ENCODE results near the gene TRIM51.
"Not testable (repeated sequence)": the region's sequence is repeated elsewhere in the genome, so short reads cannot be mapped to it uniquely, and the experiment has no call there.

TRIM51 gene, protein sequence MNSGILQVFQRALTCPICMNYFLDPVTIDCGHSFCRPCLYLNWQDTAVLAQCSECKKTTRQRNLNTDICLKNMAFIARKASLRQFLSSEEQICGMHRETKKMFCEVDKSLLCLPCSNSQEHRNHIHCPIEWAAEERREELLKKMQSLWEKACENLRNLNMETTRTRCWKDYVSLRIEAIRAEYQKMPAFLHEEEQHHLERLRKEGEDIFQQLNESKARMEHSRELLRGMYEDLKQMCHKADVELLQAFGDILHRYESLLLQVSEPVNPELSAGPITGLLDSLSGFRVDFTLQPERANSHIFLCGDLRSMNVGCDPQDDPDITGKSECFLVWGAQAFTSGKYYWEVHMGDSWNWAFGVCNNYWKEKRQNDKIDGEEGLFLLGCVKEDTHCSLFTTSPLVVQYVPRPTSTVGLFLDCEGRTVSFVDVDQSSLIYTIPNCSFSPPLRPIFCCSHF

DNA sequence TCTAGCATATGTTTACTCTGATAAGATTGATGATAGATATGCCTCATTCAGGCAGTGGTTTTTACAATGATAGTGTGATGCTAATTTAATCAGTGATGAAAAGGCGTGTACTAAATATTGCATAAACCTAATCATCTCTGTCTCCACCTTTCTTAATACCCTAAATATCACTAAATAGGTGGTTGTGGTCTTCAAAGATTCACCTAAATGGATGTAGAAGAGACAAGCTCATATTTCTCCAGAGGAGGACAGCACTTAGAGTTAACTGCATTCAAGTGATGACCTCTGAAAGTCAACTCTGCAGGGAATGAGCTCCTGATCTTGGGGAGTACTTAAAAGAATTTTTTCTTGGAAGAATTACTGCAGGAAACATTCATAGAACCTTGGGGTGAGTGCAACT, at the start of gene TRIM51:
Gene TRIM51 (plus strand): TSS at position 301 of the 400 bp plus-strand sequence. CDS start 2,132 bp downstream, outside the sequence.
- not testable (repeated sequence) for DNase-seq

DNA sequence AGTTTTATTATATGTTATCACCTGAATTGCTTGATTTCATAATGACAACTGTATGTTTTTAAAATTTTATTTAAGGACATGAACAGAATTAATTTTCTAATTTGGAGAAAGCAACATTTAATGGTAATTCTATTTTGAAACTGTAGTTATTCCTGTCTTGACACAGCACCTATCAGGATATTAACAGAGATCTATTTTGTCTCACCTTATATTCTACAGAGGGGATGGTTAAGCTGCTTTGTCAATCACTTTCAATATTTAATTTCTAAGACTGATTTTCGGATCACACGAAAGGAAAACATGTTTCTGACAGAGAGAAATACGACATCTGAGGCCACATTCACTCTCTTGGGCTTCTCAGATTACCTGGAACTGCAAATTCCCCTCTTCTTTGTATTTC, 44.6 kb upstream of the TRIM51 start, which contains the start of gene OR5D16:
Gene OR5D16 (plus strand): TSS at position 301 of the 400 bp plus-strand sequence. CDS start 0 bp downstream, at position 301.
- DNase-seq: no peak

DNA sequence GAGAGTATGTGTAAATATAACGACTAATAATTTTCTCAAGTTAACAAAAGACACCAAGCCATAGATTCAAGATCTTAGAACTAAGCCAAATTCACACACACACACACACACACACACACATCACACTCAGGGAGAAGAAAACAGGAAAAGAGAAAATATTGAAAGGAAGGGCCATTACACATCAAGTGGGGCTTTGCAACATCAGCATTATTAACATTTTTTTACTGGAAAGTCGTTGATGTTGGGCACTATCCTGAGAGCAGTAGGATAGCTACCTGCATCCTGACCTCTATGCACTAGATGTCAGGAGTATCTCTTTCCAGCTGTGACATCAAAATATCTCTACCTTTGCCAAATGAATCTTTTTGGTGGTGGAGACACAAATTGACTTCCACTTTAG, 35.6 kb upstream of the TRIM51 start:
- no peak for DNase-seq

DNA sequence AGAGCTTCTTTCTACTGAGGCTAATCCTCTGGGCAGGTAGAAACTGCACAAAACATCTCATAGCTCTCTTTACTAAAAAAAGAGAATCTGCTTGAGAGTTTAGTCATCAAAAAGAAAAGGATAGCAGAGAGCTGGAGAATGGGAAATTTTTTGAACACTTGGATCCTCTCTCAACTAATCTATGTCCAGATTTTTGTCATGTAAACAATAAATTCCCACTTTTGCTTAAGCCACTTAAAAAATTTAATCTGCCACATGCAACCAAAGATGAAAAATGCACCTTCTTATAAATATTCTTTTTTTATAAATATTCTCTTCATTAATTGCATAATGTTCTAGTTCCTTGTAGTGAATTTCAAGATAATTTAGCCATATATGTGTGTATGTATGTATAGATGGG, 34.1 kb upstream of the TRIM51 start:
- DNase-seq: no peak

DNA sequence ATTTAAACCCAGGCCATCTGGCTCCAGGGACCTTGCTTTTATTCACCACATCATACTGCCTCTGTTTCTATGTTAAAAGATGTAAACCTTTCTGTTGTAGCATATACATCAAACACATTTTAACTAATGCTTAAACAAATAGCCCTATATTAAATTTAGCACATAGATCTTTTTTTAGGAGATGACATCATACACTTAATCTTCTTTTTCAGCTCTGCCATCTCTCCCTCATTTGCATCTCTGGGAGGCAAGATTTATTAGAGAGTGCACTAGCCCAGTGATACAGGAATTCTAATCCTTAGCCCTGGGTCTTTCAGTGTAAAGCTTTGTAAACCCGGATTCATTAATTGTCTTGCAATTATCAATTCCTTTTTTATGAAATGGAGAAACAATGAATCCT, 31.0 kb upstream of the TRIM51 start:
- DNase-seq: no peak

DNA sequence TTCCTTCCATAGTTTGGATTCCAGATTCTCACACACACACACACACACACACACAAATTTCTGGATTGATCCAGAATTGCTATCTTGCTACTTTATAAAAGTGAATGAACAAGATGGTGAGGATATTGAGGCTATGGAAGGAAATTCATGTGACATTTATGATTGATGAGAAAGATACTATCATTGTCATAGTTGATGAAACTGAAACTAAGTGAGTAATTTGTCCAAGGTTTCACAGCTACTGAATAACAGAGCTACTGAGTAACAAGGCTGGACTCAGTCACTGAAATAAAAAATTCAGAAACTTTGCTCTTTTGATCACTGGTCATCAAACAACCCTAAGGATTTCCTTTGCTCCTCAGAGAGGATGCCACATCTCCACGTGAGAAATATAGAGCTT, 28.4 kb upstream of the TRIM51 start:
- no peak for DNase-seq

DNA sequence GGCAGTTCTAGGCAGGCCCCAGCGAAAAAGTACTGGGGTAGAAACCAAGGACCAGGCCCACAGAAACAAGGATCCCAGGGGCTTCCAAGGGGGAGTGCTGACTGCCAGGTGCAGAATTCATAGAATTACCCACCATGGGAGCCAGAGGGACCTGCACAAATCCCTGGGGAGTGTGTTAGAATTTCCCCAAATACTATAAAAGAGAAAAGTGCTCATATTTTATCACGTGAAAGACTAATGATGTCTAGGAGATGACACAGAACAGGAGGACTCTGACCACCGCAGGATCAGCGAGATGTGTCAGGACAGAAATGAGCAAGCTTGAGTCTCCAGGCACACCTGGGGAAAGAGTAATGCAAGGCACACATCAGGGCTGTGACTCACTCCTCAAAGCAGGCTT, 15.7 kb upstream of the TRIM51 start:
- not testable (repeated sequence) for DNase-seq

DNA sequence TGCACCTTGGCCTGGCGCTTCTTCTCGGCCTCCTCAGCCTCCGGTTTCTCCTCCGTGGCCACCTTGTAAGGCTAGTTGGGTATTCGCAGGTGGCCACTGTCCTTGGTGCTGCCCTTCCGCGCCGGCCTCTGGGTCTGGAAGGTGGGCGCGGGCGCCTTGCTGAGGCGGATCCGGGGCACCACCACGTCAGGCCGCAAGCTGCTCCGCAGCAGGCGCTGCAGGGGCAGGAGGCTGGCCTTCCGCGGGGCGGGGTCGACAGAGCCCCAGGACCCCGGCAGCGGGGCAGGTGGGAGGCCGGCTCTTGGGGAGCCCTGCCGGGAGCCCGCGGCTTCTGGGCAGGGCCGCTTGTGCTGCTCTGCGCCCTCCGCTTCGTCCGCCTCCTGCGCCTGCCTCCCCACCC, 10.4 kb upstream of the TRIM51 start:
- DNase-seq: not testable (repeated sequence)

DNA sequence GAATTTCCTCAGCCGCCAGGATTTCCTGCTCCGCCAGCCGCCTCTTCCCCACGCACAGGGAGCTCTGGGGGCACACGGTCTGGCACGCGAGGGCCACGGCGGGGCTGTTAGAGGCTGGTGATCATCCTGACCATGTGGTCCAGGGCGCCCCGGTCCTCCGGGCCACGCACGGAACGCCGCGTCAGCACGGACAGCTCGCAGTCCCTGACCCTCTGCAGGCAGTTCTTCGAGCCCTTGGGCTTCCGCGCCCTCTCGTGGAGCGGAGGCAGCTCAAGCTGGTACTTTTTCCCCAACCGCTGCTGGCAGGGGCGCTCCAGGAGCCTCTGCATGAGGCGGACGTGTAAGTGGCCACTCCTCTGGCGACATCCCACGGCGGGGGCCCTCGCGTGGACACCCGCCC, 10.0 kb upstream of the TRIM51 start:
- not testable (repeated sequence) for DNase-seq

DNA sequence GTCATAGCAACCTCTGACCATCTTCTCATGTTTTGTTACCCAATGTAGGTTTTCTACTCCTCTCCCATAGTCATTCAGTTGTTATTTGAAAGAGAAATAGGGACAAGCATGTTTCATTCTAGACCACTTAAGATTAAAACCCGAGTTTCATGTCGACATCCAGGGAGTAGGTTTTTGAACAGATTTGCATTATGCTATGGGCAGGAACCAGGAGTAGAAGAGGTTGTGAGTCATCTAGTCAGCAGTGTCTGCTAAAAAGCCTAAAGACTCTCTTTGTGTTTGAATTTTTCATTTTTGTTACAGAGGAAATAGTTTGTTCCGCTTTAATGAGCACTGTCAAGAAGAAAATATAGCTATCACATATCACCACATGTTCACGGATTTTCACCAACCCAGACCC, 1.9 kb downstream of the TRIM51 start:
- DNase-seq: not testable (repeated sequence)

DNA sequence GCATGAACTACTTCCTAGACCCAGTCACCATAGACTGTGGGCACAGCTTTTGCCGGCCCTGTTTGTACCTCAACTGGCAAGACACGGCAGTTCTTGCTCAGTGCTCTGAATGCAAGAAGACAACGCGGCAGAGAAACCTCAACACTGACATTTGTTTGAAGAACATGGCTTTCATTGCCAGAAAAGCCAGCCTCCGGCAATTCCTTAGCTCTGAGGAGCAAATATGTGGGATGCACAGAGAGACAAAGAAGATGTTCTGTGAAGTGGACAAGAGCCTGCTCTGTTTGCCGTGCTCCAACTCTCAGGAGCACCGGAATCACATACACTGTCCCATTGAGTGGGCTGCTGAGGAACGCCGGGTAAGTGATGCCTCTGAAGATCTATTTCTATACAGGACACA, 2.4 kb downstream of the TRIM51 start:
- DNase-seq: not testable (repeated sequence)

DNA sequence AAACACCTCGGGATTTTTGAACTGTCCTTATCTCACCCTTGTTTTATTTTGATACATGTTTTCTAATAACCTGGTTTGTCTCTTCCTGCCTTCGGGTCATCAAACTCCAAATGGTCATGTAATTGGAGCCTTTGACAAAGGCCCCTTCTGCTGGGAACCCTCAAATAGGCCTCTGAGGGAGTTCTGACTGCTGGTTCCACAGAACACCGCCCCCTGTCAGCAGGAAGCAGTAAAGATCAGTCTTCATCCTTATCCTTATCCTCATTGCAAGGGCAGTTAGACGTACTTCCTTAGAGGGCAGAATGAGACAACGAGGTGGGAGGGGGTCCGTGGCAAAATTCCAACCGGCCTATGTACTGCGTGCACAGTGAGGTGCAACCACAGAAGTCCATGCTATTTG, 12.1 kb downstream of the TRIM51 start:
- no peak for DNase-seq

DNA sequence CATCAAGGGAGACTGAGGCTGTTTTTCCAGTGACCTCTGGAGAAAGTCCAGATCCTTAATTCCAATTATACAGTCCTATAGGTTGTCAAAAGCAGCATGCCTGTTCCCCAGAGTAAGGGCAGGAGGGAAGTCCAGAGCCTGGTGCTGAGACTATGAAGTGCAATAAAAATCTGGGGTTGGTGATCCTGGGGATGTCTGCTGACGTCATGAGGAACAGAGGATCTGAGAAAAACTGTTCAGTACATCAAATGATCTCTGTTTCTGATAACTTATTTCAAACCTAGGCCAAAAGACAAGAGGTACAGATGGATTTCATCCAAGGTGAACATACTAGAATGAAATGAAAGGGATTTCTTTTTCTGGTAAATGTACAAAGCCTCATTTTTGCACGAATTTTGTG, 19.2 kb downstream of the TRIM51 start:
- no peak for DNase-seq

DNA sequence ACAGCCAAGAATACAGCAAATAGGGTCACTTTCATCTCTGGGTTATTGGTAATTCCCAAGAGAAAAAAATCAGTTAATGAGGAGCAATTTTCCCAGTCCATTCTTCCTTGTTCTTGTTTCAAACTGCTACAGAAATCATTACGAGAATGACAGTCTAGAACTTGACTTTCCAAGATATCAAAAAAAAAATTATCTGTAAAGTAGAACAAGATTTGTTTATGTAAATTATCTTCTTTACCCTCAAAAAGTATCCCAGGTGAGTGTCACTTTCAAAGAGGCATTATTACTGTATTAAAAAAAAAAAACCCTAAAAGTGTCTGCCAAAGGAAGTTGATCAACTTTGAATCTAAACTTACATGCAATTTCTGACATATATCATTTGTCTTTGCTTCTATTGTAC, 31.4 kb downstream of the TRIM51 start, which contains the start of gene OR5W2:
Gene OR5W2 (minus strand): TSS at position 101 of the 400 bp plus-strand sequence. CDS start 0 bp downstream, at position 101.
- DNase-seq: no peak

DNA sequence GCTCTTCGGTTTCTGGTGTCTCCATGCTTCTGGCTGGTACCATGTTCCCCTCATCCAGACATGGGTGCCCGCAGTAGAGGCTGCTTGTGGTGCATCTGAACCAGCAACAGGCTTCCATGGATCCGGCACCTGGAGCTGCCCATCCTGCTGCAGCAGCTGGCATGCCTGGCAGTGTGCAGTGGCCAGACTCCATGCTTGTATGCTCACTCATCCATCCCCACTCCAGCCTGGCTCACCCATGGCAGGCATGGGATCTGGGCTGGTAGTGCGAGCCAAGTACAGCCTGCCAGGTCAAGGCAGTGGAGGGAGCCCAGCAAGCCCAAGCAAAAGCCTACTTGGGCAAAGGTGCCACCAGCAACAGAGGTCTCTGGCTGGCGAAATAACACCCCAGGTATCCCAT, 37.4 kb downstream of the TRIM51 start:
- DNase-seq: no peak

DNA sequence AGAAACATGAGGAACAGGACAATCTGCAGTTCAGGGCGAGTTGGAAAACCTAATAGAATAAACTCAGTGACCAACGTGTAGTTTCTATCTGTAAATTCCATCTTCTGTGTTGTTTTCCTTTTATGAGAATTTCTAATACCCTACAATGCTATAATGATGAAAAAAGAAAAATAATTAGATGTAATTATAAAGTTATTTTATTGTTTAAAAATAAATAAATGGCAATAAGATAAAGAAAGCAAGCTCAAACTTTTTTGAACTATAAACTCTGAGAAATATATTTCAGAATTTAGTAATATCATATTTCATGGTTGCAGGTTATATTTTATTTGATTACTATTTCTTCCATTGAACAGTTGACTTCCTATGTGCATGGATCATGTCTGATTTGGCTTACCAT, 53.2 kb downstream of the TRIM51 start, which contains the start of gene OR5I1:
Gene OR5I1 (minus strand): TSS at position 101 of the 400 bp plus-strand sequence. CDS start 0 bp downstream, at position 101.
- no peak for DNase-seq
